AG04450 (cell line): ENCODE measurements around the gene SMIM8. TPM values are rescaled to one million over a fixed set of nuclear protein-coding genes. Genes with fewer than 3 reads are reported as not detected.
A peak's percentile ranks its signal among the peaks of the same experiment; 100 is the strongest.

Source experiments
- CTCF ChIA-PET: fragments of 300-600, 350-600 bp; formaldehyde crosslinking; extraction: SDS; loops from one replicate; lab custom pipeline; 2022; ENCODE audit warnings: antibody characterized with exemption, inconsistent platforms; lab: Charles Lee
- POLR2A ChIA-PET: fragments of 350-600 bp; formaldehyde crosslinking; extraction: SDS; loops from one replicate; lab custom pipeline; 2021; ENCODE audit warnings: antibody characterized with exemption, inconsistent platforms; lab: Yijun Ruan, JAX
- DNase-seq: peaks from one replicate; pipeline ENCODE4 v3.0.0-alpha.2; 2011; ENCODE audit warnings: low read depth, low spot score
- H3K27ac ChIP-seq: one replicate; pipeline ENCODE4 v1.5.1; 2012; ENCODE audit warnings: low read depth, low read length, control low read depth
- H3K27me3 ChIP-seq: one replicate; pipeline ENCODE4 v1.6.0; 2012; ENCODE audit warnings: low read length; ENCODE audit not compliant: control insufficient read depth, insufficient read depth
- H3K4me3 ChIP-seq: 2 replicates; pipeline ENCODE4 v1.5.1; 2011; ENCODE audit warnings: mild to moderate bottlenecking, low read depth, low read length, control low read depth
- H3K9me3 ChIP-seq: 2 replicates; pipeline ENCODE4 v1.5.1; 2012; ENCODE audit warnings: low read length; ENCODE audit not compliant: control insufficient read depth, insufficient read depth
- polyA plus RNA-seq: library from polyadenylated mRNA; depleted of rRNA; stranded (reverse); fragments of >200 nt; gene quantifications from 2 replicates; pipeline ENCODE4 v1.2.3, GENCODE V29; 2011; rRNA removed
- TF ChIP-seq, protein P1 (sequence below): IDR thresholded peaks from 2 replicates; pipeline ENCODE4 v1.5.1; 2011; ENCODE audit warnings: low read depth, low read length, control low read depth, inconsistent platforms

SMIM8 gene
- polyA plus RNA-seq, 1 experiment: 9.1 TPM

DNA sequence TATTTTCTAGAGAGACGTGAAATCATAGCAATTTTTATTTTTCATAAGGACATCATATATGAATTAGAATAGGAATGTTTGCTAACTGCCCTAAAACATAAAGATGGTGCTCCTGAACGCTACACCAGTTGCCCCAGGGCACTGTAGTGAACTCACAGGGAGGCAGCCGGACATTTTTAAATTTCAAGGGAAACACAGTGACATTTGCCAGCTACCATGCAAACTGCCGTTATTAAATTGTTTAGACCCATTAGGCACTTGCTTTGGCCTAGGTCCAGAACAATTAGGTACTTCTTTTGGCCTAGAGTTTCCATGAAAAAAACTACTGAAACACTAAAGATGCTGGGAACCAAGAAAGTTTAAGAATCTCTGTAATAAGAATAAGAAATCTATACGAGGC, 60.5 kb downstream of the SMIM8 start:
- TF ChIP-seq, protein P1, sequence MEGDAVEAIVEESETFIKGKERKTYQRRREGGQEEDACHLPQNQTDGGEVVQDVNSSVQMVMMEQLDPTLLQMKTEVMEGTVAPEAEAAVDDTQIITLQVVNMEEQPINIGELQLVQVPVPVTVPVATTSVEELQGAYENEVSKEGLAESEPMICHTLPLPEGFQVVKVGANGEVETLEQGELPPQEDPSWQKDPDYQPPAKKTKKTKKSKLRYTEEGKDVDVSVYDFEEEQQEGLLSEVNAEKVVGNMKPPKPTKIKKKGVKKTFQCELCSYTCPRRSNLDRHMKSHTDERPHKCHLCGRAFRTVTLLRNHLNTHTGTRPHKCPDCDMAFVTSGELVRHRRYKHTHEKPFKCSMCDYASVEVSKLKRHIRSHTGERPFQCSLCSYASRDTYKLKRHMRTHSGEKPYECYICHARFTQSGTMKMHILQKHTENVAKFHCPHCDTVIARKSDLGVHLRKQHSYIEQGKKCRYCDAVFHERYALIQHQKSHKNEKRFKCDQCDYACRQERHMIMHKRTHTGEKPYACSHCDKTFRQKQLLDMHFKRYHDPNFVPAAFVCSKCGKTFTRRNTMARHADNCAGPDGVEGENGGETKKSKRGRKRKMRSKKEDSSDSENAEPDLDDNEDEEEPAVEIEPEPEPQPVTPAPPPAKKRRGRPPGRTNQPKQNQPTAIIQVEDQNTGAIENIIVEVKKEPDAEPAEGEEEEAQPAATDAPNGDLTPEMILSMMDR: no peak
- ChIA-PET POLR2A (no interaction called here), CTCF (interaction anchor here (0.6 to 1.3 kb wide), 2 partner anchors 11 to 316 kb away, joined by 3 read pairs; no protein-coding TSS in a partner anchor)
- Histone ChIP-seq H3K27me3 (no peaks in the 10 kb centered on the region), H3K9me3 (no peaks in the 10 kb centered on the region), H3K4me3 (no peak overlapping the region), H3K27ac (no peak overlapping the region)
- DNase-seq: no peak

DNA sequence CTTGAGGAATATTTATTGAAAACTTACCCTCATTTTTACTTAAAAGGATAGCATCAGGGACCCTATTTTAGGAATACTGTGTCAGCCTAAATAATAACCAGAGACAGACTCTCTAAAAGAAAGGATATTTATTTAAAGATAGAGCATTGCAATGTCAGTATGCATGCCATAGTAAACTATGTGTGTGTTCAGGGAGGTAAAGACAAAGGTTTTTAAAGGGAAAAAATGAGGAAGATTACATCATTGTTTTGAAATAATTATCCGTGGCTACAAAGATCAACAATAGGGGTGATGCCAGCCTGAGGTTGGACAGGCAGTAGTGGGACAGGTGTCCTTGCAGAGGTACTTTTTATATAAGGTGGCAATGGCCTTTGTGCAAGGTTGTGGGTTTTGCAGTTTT, 61.6 kb downstream of the SMIM8 start:
- Histone ChIP-seq H3K27me3 (no peaks in the 10 kb centered on the region), H3K27ac (no peak overlapping the region), H3K4me3 (no peak overlapping the region), H3K9me3 (no peaks in the 10 kb centered on the region)
- CTCF ChIA-PET: interaction anchor here (0.6 to 1.7 kb wide), 2 partner anchors 9 to 1515 kb away, joined by 3 to 9 read pairs; no protein-coding TSS in a partner anchor
- POLR2A ChIA-PET: no interaction called here
- no peak for DNase-seq
- TF ChIP-seq, protein P1: no peak

DNA sequence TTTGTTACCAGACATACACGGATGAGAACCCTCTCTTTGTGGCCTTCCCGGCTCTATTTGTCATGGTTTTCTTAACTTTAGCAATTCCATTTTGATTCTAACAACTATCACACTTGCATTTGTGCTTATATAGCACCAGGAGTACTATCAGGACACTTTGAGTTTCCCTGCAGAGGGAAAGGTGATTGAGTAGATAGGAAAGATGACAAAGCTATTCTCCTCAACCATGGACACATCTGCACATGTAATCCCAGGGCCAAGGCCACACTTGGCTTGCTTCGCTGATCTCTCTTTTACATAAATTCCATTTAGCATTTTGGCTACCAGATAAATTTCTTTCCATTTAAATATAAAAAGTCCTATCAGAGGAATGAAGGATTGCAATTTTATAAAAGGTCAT, 62.1 kb downstream of the SMIM8 start:
- TF ChIP-seq, protein P1: no peak
- Histone ChIP-seq H3K9me3 (no peaks in the 10 kb centered on the region), H3K27me3 (no peaks in the 10 kb centered on the region), H3K4me3 (no peak overlapping the region), H3K27ac (no peak overlapping the region)
- CTCF ChIA-PET: interaction anchor here (0.6 to 1.7 kb wide), 2 partner anchors 9 to 1515 kb away, joined by 3 to 9 read pairs; no protein-coding TSS in a partner anchor
- POLR2A ChIA-PET: no interaction called here
- DNase-seq: no peak

DNA sequence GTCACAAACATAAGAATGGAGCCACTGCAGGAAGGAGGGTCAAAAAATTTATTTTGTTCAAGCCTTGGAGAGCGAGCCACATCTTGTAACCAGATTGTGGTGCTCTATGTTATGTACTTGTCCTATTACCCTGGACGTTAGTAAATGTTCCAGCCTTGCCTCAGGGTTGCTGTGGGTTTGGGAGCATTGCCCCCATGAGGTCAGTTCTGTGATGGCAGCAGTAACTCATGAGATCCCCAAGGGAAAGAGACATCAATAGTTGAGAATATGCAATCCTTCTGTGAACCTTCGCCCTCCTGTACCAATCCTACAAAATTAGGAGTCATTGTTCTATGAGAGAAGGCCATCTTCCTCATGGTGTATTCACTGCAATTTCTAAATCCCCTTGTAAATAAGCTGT, 68.9 kb downstream of the SMIM8 start:
- H3K9me3 ChIP-seq: no peaks in the 10 kb centered on the region
- H3K27me3 ChIP-seq: no peaks in the 10 kb centered on the region
- no peak overlapping the region for H3K4me3 ChIP-seq
- ChIA-PET CTCF (interaction anchor here (0.6 to 4.2 kb wide), 5 partner anchors 9 to 327 kb away, joined by 3 to 38 read pairs (median 3); no protein-coding TSS in a partner anchor), POLR2A (no interaction called here)
- H3K27ac ChIP-seq: no peak overlapping the region
- no peak for DNase-seq
- TF ChIP-seq, protein P1: peak; percentile 61

Other genes starting within 250 kb of the SMIM8 start
- 0.19 and 0.26 TPM in 2 replicates for gene CGA, start 227.5 kb upstream of the SMIM8 start, polyA plus RNA-seq
- 9.5 and 18.0 TPM in 2 replicates for gene ZNF292, start 167.0 kb upstream of the SMIM8 start, polyA plus RNA-seq
- not detected in 2 replicates for gene GJB7, start 6.7 kb downstream of the SMIM8 start, polyA plus RNA-seq
- 0.57 and 0.81 TPM in 2 replicates for gene C6orf163, start 22.2 kb downstream of the SMIM8 start, polyA plus RNA-seq
- gene CFAP206, start 85.4 kb downstream of the SMIM8 start, polyA plus RNA-seq: 0.11 TPM in 1 of 2 replicates, not detected in the other
- 20.5 and 30.3 TPM in 2 replicates for gene SLC35A1, start 150.4 kb downstream of the SMIM8 start, polyA plus RNA-seq